Nephron (organoid): ENCODE results near the gene TUT1.

Experiments used
- H3K27ac Mint-ChIP-seq, 3 experiments: 2 replicates each; pipeline ENCODE4 v1.8.0; 2020; ENCODE audit warnings: mixed read lengths in 3 of 3, mild to moderate bottlenecking in 2 of 3, moderate library complexity in 1 of 3
- H3K27me3 Mint-ChIP-seq: 2 replicates; pipeline ENCODE4 v1.8.0; 2021; ENCODE audit warnings: low read depth, mild to moderate bottlenecking, moderate library complexity, mixed read lengths
- H3K36me3 Mint-ChIP-seq: 2 replicates; pipeline ENCODE4 v1.8.0; 2020; ENCODE audit warnings: low read depth, mixed read lengths
- H3K4me1 Mint-ChIP-seq: 2 replicates; pipeline ENCODE4 v1.8.0; 2020; ENCODE audit warnings: mixed read lengths
- H3K4me3 Mint-ChIP-seq, 3 experiments: 2 replicates each; pipeline ENCODE4 v1.8.0; 2020; ENCODE audit warnings: mild to moderate bottlenecking in 3 of 3, mixed read lengths in 3 of 3, moderate library complexity in 2 of 3
- H3K9me3 Mint-ChIP-seq: 2 replicates; pipeline ENCODE4 v1.8.0; 2020; ENCODE audit warnings: mixed read lengths
- CTCF ChIP-seq, 3 experiments: fragments of 200-600 bp; sonication (generic); IDR thresholded peaks; one replicate each; pipeline ENCODE4 v1.5.0; 2021; ENCODE audit warnings: antibody characterized with exemption in 3 of 3; ENCODE audit not compliant: unreplicated experiment in 3 of 3

Gene TUT1

GRCh38 chr11:62546929-62547625 lies 44.2 kb downstream of the TUT1 start:
- peak overlapping the region; percentile 87 to 88 (median 87) for H3K4me3 Mint-ChIP-seq
- H3K9me3 Mint-ChIP-seq: no peaks in the 10 kb centered on the region
- peaks cover 18% of the 10 kb centered on the region for H3K27me3 Mint-ChIP-seq
- peak overlapping the region; percentile 90 to 96 (median 93) for H3K27ac Mint-ChIP-seq
- TF ChIP-seq CTCF (IDR thresholded peaks at IDR 0.05; ENCODE audit: unreplicated experiment in 3 of 3): no peak
- peaks cover 61% of the 10 kb centered on the region for H3K4me1 Mint-ChIP-seq
- H3K36me3 Mint-ChIP-seq: no peaks in the 10 kb centered on the region

GRCh38 chr11:62546244-62546928 lies 44.9 kb downstream of the TUT1 start, which contains the start of gene AHNAK:
TSS of gene AHNAK (minus strand) at chr11:62546806. CDS start at chr11:62536098, 10,708 bp downstream.
- H3K9me3 Mint-ChIP-seq: no peaks in the 10 kb centered on the region
- H3K4me1 Mint-ChIP-seq: peaks cover 61% of the 10 kb centered on the region
- peak within 1 kb of the TSS; percentile 98 to 100 (median 99) for H3K4me3 Mint-ChIP-seq
- no peak for TF ChIP-seq CTCF (IDR thresholded peaks at IDR 0.05; ENCODE audit: unreplicated experiment in 3 of 3)
- H3K27ac Mint-ChIP-seq: peak within 1 kb of the TSS; percentile 95 to 97 (median 97)
- H3K36me3 Mint-ChIP-seq: no peaks in the 10 kb centered on the region
- peaks cover 18% of the 10 kb centered on the region for H3K27me3 Mint-ChIP-seq

- H3K4me1 Mint-ChIP-seq: peaks cover 65% of the 10 kb centered on the region
- no peaks in the 10 kb centered on the region for H3K9me3 Mint-ChIP-seq
- peak in 1 of 3 experiments; percentile 32 for TF ChIP-seq CTCF (IDR thresholded peaks at IDR 0.05; ENCODE audit: unreplicated experiment in 3 of 3)
- peak overlapping the region; percentile 98 to 100 (median 99) for H3K4me3 Mint-ChIP-seq
- peaks cover 18% of the 10 kb centered on the region for H3K27me3 Mint-ChIP-seq
- H3K36me3 Mint-ChIP-seq: no peaks in the 10 kb centered on the region
- H3K27ac Mint-ChIP-seq: peak overlapping the region; percentile 95 to 97 (median 97)
Observed at GRCh38 chr11:62545437-62546243, 45.7 kb downstream of the TUT1 start.

GRCh38 chr11:62544581-62545436 lies 46.5 kb downstream of the TUT1 start:
- no peak for TF ChIP-seq CTCF (IDR thresholded peaks at IDR 0.05; ENCODE audit: unreplicated experiment in 3 of 3)
- peak overlapping the region; percentile 98 to 100 (median 99) for H3K4me3 Mint-ChIP-seq
- H3K36me3 Mint-ChIP-seq: no peaks in the 10 kb centered on the region
- peaks cover 18% of the 10 kb centered on the region for H3K27me3 Mint-ChIP-seq
- H3K4me1 Mint-ChIP-seq: peaks cover 70% of the 10 kb centered on the region
- peak overlapping the region; percentile 95 to 97 (median 97) for H3K27ac Mint-ChIP-seq
- H3K9me3 Mint-ChIP-seq: no peaks in the 10 kb centered on the region

GRCh38 chr11:62543680-62544444 lies 47.5 kb downstream of the TUT1 start:
- Mint-ChIP-seq H3K9me3 (no peaks in the 10 kb centered on the region), H3K4me1 (peaks cover 78% of the 10 kb centered on the region), H3K27me3 (peaks cover 18% of the 10 kb centered on the region), H3K36me3 (no peaks in the 10 kb centered on the region), H3K4me3 (peak overlapping the region; percentile 98 to 100 (median 99)), H3K27ac (peak overlapping the region; percentile 72 to 97 (median 95))
- TF ChIP-seq CTCF (IDR thresholded peaks at IDR 0.05; ENCODE audit: unreplicated experiment in 3 of 3): no peak
